Measurements from ENCODE around the gene NPAS3.

Gene NPAS3

GRCh38 chr14:32978691-32979255 lies 40.1 kb downstream of the NPAS3 start:
- ATAC-seq, result no peak
- no peaks in the 10 kb centered on the region for H3K9me3 Mint-ChIP-seq
- H3K27me3 Mint-ChIP-seq, result no peaks in the 10 kb centered on the region
- H3K36me3 Mint-ChIP-seq (ENCODE audit: low read depth), result no peaks in the 10 kb centered on the region
- H3K27ac Mint-ChIP-seq, result no peak overlapping the region
- no peak overlapping the region for H3K4me3 Mint-ChIP-seq
- H3K4me1 Mint-ChIP-seq, result no peaks in the 10 kb centered on the region
- no peak for DNase-seq

- Mint-ChIP-seq H3K4me3 (no peak overlapping the region), H3K27me3 (no peaks in the 10 kb centered on the region), H3K4me1 (no peaks in the 10 kb centered on the region), H3K9me3 (no peaks in the 10 kb centered on the region), H3K27ac (no peak overlapping the region), H3K36me3 (ENCODE audit: low read depth) (no peaks in the 10 kb centered on the region)
- DNase-seq (no peak), ATAC-seq (no peak)
These were observed 41.7 kb downstream of the NPAS3 start for GRCh38 chr14:32980178-32980901.

- DNase-seq (no peak), ATAC-seq (no peak)
- H3K27ac Mint-ChIP-seq, result no peak overlapping the region
- H3K9me3 Mint-ChIP-seq, result no peaks in the 10 kb centered on the region
- no peaks in the 10 kb centered on the region for H3K36me3 Mint-ChIP-seq (ENCODE audit: low read depth)
- H3K4me3 Mint-ChIP-seq, result no peak overlapping the region
- H3K4me1 Mint-ChIP-seq, result no peaks in the 10 kb centered on the region
- no peaks in the 10 kb centered on the region for H3K27me3 Mint-ChIP-seq
These were observed 42.3 kb downstream of the NPAS3 start for GRCh38 chr14:32980902-32981501.

- H3K4me1 Mint-ChIP-seq, result no peaks in the 10 kb centered on the region
- no peaks in the 10 kb centered on the region for H3K36me3 Mint-ChIP-seq (ENCODE audit: low read depth)
- no peak overlapping the region for H3K4me3 Mint-ChIP-seq
- DNase-seq (no peak), ATAC-seq (no peak)
- peaks cover 5% of the 10 kb centered on the region for H3K9me3 Mint-ChIP-seq
- H3K27ac Mint-ChIP-seq, result no peak overlapping the region
- no peaks in the 10 kb centered on the region for H3K27me3 Mint-ChIP-seq
These were observed 45.7 kb downstream of the NPAS3 start for GRCh38 chr14:32984241-32984930.

- Mint-ChIP-seq H3K4me3 (no peak overlapping the region), H3K36me3 (ENCODE audit: low read depth) (no peaks in the 10 kb centered on the region), H3K27me3 (no peaks in the 10 kb centered on the region), H3K4me1 (no peaks in the 10 kb centered on the region), H3K27ac (no peak overlapping the region), H3K9me3 (peaks cover 5% of the 10 kb centered on the region)
- DNase-seq (no peak), ATAC-seq (no peak)
These were observed 47.2 kb downstream of the NPAS3 start for GRCh38 chr14:32985866-32986265.

- Mint-ChIP-seq H3K9me3 (peaks cover 5% of the 10 kb centered on the region), H3K4me1 (no peaks in the 10 kb centered on the region), H3K27me3 (no peaks in the 10 kb centered on the region), H3K27ac (no peak overlapping the region), H3K4me3 (no peak overlapping the region), H3K36me3 (ENCODE audit: low read depth) (no peaks in the 10 kb centered on the region)
- no peak for ATAC-seq
- DNase-seq, result no peak
These were observed 48.3 kb downstream of the NPAS3 start for GRCh38 chr14:32986791-32987540.

GRCh38 chr14:32991691-32992090 lies 53.0 kb downstream of the NPAS3 start:
- ATAC-seq (no peak), DNase-seq (no peak)
- Mint-ChIP-seq H3K27me3 (no peaks in the 10 kb centered on the region), H3K4me1 (no peaks in the 10 kb centered on the region), H3K36me3 (ENCODE audit: low read depth) (no peaks in the 10 kb centered on the region), H3K9me3 (peaks cover 19% of the 10 kb centered on the region), H3K27ac (no peak overlapping the region), H3K4me3 (no peak overlapping the region)

- peaks cover 21% of the 10 kb centered on the region for H3K9me3 Mint-ChIP-seq
- H3K4me1 Mint-ChIP-seq, result no peaks in the 10 kb centered on the region
- no peak overlapping the region for H3K27ac Mint-ChIP-seq
- ATAC-seq, result no peak
- no peaks in the 10 kb centered on the region for H3K36me3 Mint-ChIP-seq (ENCODE audit: low read depth)
- DNase-seq, result no peak
- H3K4me3 Mint-ChIP-seq, result no peak overlapping the region
- no peaks in the 10 kb centered on the region for H3K27me3 Mint-ChIP-seq
These were observed 55.2 kb downstream of the NPAS3 start for GRCh38 chr14:32993921-32994320.

- Mint-ChIP-seq H3K27ac (no peak overlapping the region), H3K36me3 (ENCODE audit: low read depth) (no peaks in the 10 kb centered on the region), H3K4me1 (no peaks in the 10 kb centered on the region), H3K4me3 (no peak overlapping the region), H3K27me3 (no peaks in the 10 kb centered on the region), H3K9me3 (peaks cover 18% of the 10 kb centered on the region)
- DNase-seq (no peak), ATAC-seq (no peak)
These were observed 57.7 kb downstream of the NPAS3 start for GRCh38 chr14:32996343-32996742.

GRCh38 chr14:32998433-32998832 lies 59.8 kb downstream of the NPAS3 start:
- DNase-seq (no peak), ATAC-seq (no peak)
- Mint-ChIP-seq H3K27me3 (no peaks in the 10 kb centered on the region), H3K36me3 (ENCODE audit: low read depth) (no peaks in the 10 kb centered on the region), H3K4me3 (no peak overlapping the region), H3K4me1 (no peaks in the 10 kb centered on the region), H3K9me3 (peaks cover 9% of the 10 kb centered on the region), H3K27ac (no peak overlapping the region)

- no peak overlapping the region for H3K4me3 Mint-ChIP-seq
- peaks cover 2% of the 10 kb centered on the region for H3K27me3 Mint-ChIP-seq
- H3K27ac Mint-ChIP-seq, result no peak overlapping the region
- no peaks in the 10 kb centered on the region for H3K36me3 Mint-ChIP-seq (ENCODE audit: low read depth)
- ATAC-seq (no peak), DNase-seq (no peak)
- H3K9me3 Mint-ChIP-seq, result no peaks in the 10 kb centered on the region
- no peaks in the 10 kb centered on the region for H3K4me1 Mint-ChIP-seq
These were observed 71.0 kb downstream of the NPAS3 start for GRCh38 chr14:33009673-33010072.

- Mint-ChIP-seq H3K27ac (no peak overlapping the region), H3K27me3 (peaks cover 2% of the 10 kb centered on the region), H3K4me1 (no peaks in the 10 kb centered on the region), H3K36me3 (ENCODE audit: low read depth) (no peaks in the 10 kb centered on the region), H3K9me3 (no peaks in the 10 kb centered on the region), H3K4me3 (no peak overlapping the region)
- ATAC-seq, result no peak
- no peak for DNase-seq
These were observed 71.8 kb downstream of the NPAS3 start for GRCh38 chr14:33010495-33010894.

- H3K36me3 Mint-ChIP-seq (ENCODE audit: low read depth), result no peaks in the 10 kb centered on the region
- no peak overlapping the region for H3K4me3 Mint-ChIP-seq
- no peak for ATAC-seq
These were observed 76.0 kb downstream of the NPAS3 start for GRCh38 chr14:33014710-33015109.

GRCh38 chr14:33016613-33017012 lies 77.9 kb downstream of the NPAS3 start:
- Mint-ChIP-seq H3K9me3 (no peaks in the 10 kb centered on the region), H3K4me1 (no peaks in the 10 kb centered on the region), H3K27ac (no peak overlapping the region), H3K36me3 (ENCODE audit: low read depth) (no peaks in the 10 kb centered on the region), H3K4me3 (no peak overlapping the region), H3K27me3 (no peaks in the 10 kb centered on the region)
- DNase-seq, result no peak
- no peak for ATAC-seq

More at GRCh38 chr14:33014710-33015109, 76.0 kb downstream of the NPAS3 start:
- Mint-ChIP-seq H3K9me3 (no peaks in the 10 kb centered on the region), H3K27me3 (no peaks in the 10 kb centered on the region), H3K4me1 (no peaks in the 10 kb centered on the region), H3K27ac (no peak overlapping the region)
- no peak for DNase-seq
